ENCODE data around the gene CLASP1.

CLASP1 gene

DNA sequence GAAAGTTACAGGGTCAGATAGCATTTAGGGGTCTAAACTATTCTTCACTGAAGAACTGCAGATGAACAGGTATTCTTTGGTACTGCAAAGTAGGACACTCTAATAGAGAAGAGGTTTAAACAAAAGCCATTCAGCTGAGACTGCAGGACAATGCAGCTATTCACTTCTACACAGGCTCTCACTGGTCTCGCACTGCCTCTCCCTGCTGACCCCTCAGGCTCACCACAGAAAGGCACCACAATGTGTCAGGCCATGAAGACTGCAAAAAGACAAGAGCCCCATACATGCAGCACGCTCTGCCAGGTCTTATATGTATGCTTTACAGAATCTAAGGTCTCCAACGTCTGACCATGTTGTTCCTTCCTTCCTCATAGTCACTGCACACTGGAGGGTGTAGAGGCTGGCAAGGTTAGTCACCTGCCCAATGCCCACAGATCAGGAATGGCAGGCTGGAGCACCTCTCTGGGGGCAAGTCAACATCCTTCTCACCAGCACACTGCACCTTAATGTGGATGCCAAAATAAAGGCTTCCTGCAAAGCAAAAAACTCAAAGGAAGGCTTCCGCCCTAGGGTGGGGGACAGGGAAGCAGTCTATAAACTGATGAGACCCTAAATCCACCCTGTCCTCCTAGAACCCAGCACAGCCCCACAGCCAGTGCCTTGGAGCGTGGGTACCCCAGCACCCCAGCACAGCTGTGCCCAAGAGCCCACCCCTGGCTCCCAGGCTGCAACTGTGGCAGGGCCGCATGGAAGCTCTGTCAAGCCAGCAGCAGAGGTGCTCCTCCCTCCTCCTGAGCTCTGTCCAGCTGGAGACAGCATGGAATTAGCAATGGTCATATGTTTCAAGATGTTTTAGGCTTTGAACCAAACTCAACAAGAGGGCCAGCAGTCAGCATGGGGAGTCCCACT is 129.3 kb downstream of the CLASP1 start:
- Histone ChIP-seq H3K27me3 (ENCODE audit: low read depth, low read length) (no peaks in the 10 kb centered on the region), H3K4me2 (ENCODE audit: low read length) (no peak overlapping the region), H3K79me2 (ENCODE audit: low read length) (no peaks in the 10 kb centered on the region), H2AFZ (ENCODE audit: low read depth, low read length) (no peak overlapping the region), H3K27ac (ENCODE audit: low read length) (no peak overlapping the region), H3K4me1 (ENCODE audit: low read length) (no peaks in the 10 kb centered on the region), H3K4me3 (ENCODE audit: low read length) (no peak overlapping the region), H3K36me3 (replicated peaks; ENCODE audit: low read depth, low read length) (peaks cover 7% of the 10 kb centered on the region), H3K9ac (ENCODE audit: low read length) (no peak overlapping the region), H4K20me1 (ENCODE audit: insufficient read depth, low read length) (no peaks in the 10 kb centered on the region; the same call in 1 of the 2 replicates), H3K9me3 (ENCODE audit: insufficient read depth, low read length) (no peaks in the 10 kb centered on the region)
- TF ChIP-seq EZH2phosphoT487 (IDR thresholded peaks at IDR 0.05; ENCODE audit: low read depth): no peak
- no peak for TF ChIP-seq CTCF (IDR thresholded peaks at IDR 0.05; ENCODE audit: low read depth, low read length)

DNA sequence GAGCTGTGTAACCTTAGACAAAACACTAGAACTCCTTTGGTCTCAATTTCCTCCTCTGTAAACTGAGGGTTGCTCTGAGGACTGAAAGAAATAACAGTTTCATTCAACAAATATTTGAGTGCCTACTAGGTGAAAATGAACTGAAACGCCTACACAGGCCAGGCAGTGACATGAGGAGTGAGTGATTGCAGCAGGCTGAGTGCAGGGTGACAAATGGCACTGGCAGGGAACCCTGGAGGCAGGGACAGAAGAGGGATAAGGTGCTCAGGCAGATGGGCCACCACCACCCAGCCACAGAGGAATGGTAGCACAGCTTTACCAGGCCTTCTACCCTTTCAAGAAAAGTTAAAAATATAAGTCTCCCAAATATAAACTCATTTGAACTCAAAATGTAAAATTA is 130.1 kb downstream of the CLASP1 start:
- Histone ChIP-seq H3K79me2 (ENCODE audit: low read length) (no peaks in the 10 kb centered on the region), H3K9me3 (ENCODE audit: insufficient read depth, low read length) (no peaks in the 10 kb centered on the region), H3K27me3 (ENCODE audit: low read depth, low read length) (no peaks in the 10 kb centered on the region), H3K4me1 (ENCODE audit: low read length) (peaks cover under 1% of the 10 kb centered on the region; the same call in 1 of the 2 replicates), H3K4me3 (ENCODE audit: low read length) (no peak overlapping the region), H3K9ac (ENCODE audit: low read length) (no peak overlapping the region), H4K20me1 (ENCODE audit: insufficient read depth, low read length) (no peaks in the 10 kb centered on the region; the same call in 1 of the 2 replicates), H3K4me2 (ENCODE audit: low read length) (no peak overlapping the region), H2AFZ (ENCODE audit: low read depth, low read length) (no peak overlapping the region), H3K36me3 (replicated peaks; ENCODE audit: low read depth, low read length) (peaks cover 8% of the 10 kb centered on the region), H3K27ac (ENCODE audit: low read length) (no peak overlapping the region)
- TF ChIP-seq CTCF (IDR thresholded peaks at IDR 0.05; ENCODE audit: low read depth, low read length) (no peak), EZH2phosphoT487 (IDR thresholded peaks at IDR 0.05; ENCODE audit: low read depth) (no peak)

DNA sequence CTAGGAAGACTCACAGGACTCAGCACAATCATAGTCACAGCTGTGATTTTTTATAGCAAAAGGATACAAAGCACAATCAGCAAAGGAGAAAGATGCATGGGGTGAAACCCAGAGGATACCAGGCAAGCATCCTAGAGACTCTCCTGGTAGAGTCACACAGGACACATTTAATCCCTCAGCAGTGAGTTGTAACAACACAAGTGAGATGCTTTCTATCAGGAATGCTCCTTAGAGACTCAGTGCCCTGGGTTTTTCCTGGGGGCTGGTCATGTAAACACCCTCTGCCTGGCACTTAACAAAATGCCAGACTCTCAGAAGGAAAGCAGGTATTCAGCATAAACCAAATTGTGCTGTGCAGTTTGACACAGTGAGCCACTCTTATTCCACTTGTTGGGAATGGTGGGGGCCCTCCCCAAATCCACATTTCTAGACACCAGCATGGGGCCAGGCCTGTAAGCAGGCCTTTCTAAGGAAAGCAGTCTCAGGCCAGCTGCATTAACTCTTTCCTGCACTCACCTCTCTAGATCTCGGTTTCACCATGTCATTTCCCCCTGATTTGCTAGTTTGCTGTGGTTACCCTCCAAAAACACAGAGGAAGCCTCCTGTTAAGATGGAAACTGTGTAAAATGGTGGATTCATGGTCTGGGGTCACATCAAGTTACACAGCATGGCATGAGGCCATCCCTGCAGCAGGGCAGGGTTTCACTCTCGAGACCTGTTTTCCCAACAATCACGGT is 135.5 kb downstream of the CLASP1 start:
- TF ChIP-seq CTCF (IDR thresholded peaks at IDR 0.05; ENCODE audit: low read depth, low read length) (no peak), EZH2phosphoT487 (IDR thresholded peaks at IDR 0.05; ENCODE audit: low read depth) (no peak)
- Histone ChIP-seq H2AFZ (ENCODE audit: low read depth, low read length) (no peak overlapping the region), H3K4me2 (ENCODE audit: low read length) (no peak overlapping the region), H3K79me2 (ENCODE audit: low read length) (no peaks in the 10 kb centered on the region), H3K4me3 (ENCODE audit: low read length) (no peak overlapping the region), H3K27ac (ENCODE audit: low read length) (no peak overlapping the region), H3K9ac (ENCODE audit: low read length) (no peak overlapping the region), H3K36me3 (replicated peaks; ENCODE audit: low read depth, low read length) (peaks cover 14% of the 10 kb centered on the region), H3K4me1 (ENCODE audit: low read length) (peaks cover 6% of the 10 kb centered on the region; the same call in 1 of the 2 replicates), H3K9me3 (ENCODE audit: insufficient read depth, low read length) (no peaks in the 10 kb centered on the region), H4K20me1 (ENCODE audit: insufficient read depth, low read length) (no peaks in the 10 kb centered on the region), H3K27me3 (ENCODE audit: low read depth, low read length) (no peaks in the 10 kb centered on the region)

GRCh38 chr2:121510857-121511256 is 138.4 kb downstream of the CLASP1 start:
- H3K4me3 ChIP-seq (ENCODE audit: low read length): no peak overlapping the region
- H3K79me2 ChIP-seq (ENCODE audit: low read length): peaks cover 13% of the 10 kb centered on the region
- no peak overlapping the region for H2AFZ ChIP-seq (ENCODE audit: low read depth, low read length)
- H4K20me1 ChIP-seq (ENCODE audit: insufficient read depth, low read length): no peaks in the 10 kb centered on the region
- peaks cover 10% of the 10 kb centered on the region for H3K36me3 ChIP-seq (replicated peaks; ENCODE audit: low read depth, low read length)
- H3K9ac ChIP-seq (ENCODE audit: low read length): no peak overlapping the region
- no peak overlapping the region for H3K4me2 ChIP-seq (ENCODE audit: low read length)
- no peak overlapping the region for H3K27ac ChIP-seq (ENCODE audit: low read length)
- H3K9me3 ChIP-seq (ENCODE audit: insufficient read depth, low read length): no peaks in the 10 kb centered on the region
- peaks cover 6% of the 10 kb centered on the region; the same call in 1 of the 2 replicates for H3K4me1 ChIP-seq (ENCODE audit: low read length)
- TF ChIP-seq EZH2phosphoT487 (IDR thresholded peaks at IDR 0.05; ENCODE audit: low read depth) (no peak), CTCF (IDR thresholded peaks at IDR 0.05; ENCODE audit: low read depth, low read length) (no peak)
- H3K27me3 ChIP-seq (ENCODE audit: low read depth, low read length): no peaks in the 10 kb centered on the region
